Activated CD8-positive, alpha-beta T cell treated with anti-CD3 and anti-CD28 coated beads, Interleukin-2, amount 10 ng/mL, durations not matched to agents 7 days and 5 days (primary cell): ENCODE results near the gene FBXL16. TPM values are rescaled to one million over a fixed set of nuclear protein-coding genes. Genes with fewer than 3 reads are reported as not detected.

ENCODE experiments used
- ATAC-seq: fragments of 150-1000 bp; cut with Tn5 transposase; one replicate; pipeline ENCODE4 v1.10.0; 2021; ENCODE audit warnings: moderate library complexity
- CTCF ChIA-PET: fragments of 350-600 bp; sonication (Branson Sonifier 250); formaldehyde crosslinking; loops from one replicate; lab custom pipeline; 2021; ENCODE audit warnings: antibody characterized with exemption; lab: Charles Lee
- POLR2A ChIA-PET: fragments of 350-600 bp; sonication (Branson Sonifier 250); formaldehyde crosslinking; loops from one replicate; lab custom pipeline; 2021; ENCODE audit warnings: antibody characterized with exemption; lab: Charles Lee
- DNase-seq: peaks from one replicate; pipeline ENCODE4 v3.0.0-alpha.2; 2020
- H3K27ac Mint-ChIP-seq: one replicate; pipeline ENCODE4 v1.8.0; 2021; ENCODE audit warnings: mild to moderate bottlenecking, mixed read lengths
- H3K27me3 Mint-ChIP-seq: one replicate; pipeline ENCODE4 v1.8.0; 2021; ENCODE audit warnings: low read depth, mixed read lengths
- H3K36me3 Mint-ChIP-seq: one replicate; pipeline ENCODE4 v1.8.0; 2021; ENCODE audit warnings: low read depth, mixed read lengths
- H3K4me1 Mint-ChIP-seq: one replicate; pipeline ENCODE4 v1.8.0; 2021; ENCODE audit warnings: low read depth, mixed read lengths
- H3K4me3 Mint-ChIP-seq: one replicate; pipeline ENCODE4 v1.8.0; 2021; ENCODE audit warnings: mild to moderate bottlenecking, mixed read lengths
- H3K9me3 Mint-ChIP-seq: one replicate; pipeline ENCODE4 v1.8.0; 2022; ENCODE audit warnings: mixed read lengths; ENCODE audit not compliant: insufficient read depth
- total RNA-seq, 2 experiments: library from RNA; stranded (reverse); gene quantifications; one replicate each; pipeline ENCODE4 v1.2.3, GENCODE V29; 2021

Gene FBXL16
- total RNA-seq, 2 experiments from 2014 or later: 5.9 to 7.3 TPM

- no peaks in the 10 kb centered on the region for H3K4me1 Mint-ChIP-seq
- H3K9me3 Mint-ChIP-seq: no peaks in the 10 kb centered on the region
- no peaks in the 10 kb centered on the region for H3K27me3 Mint-ChIP-seq
- peak; percentile 34 for ATAC-seq
- peak overlapping the region; percentile 50 for H3K4me3 Mint-ChIP-seq
- CTCF ChIA-PET: interaction anchor here (0.7 to 1.7 kb wide), 4 partner anchors 8 to 61 kb away, joined by 3 to 6 read pairs (median 4); partner anchors contain the start of gene RPUSD1
- peaks cover 2% of the 10 kb centered on the region for H3K36me3 Mint-ChIP-seq
- POLR2A ChIA-PET: interaction anchor here (1.2 kb wide), 1 partner anchor 12 kb away, joined by 5 read pairs; no protein-coding TSS in a partner anchor
- peak; percentile 50 for DNase-seq
- no peak overlapping the region for H3K27ac Mint-ChIP-seq
Observed at GRCh38 chr16:727291-727977, 21.8 kb upstream of the FBXL16 start.

GRCh38 chr16:726438-727290 lies 21.1 kb upstream of the FBXL16 start, which contains the start of the genes CCDC78 and HAGHL:
CCDC78 (minus strand) TSS chr16:726443; CDS start chr16:726367, 76 bp downstream.
HAGHL (plus strand) TSS chr16:727106; CDS start chr16:727510, 404 bp downstream.
- Mint-ChIP-seq H3K9me3 (no peaks in the 10 kb centered on the region), H3K27ac (no peak within 1 kb of the TSS), H3K4me3 (peak within 1 kb of the TSS; percentile 72), H3K36me3 (no peaks in the 10 kb centered on the region), H3K4me1 (no peaks in the 10 kb centered on the region), H3K27me3 (no peaks in the 10 kb centered on the region)
- POLR2A ChIA-PET: no interaction called here
- CTCF ChIA-PET: interaction anchor here (0.7 to 1.1 kb wide), 2 partner anchors 11 kb away, joined by 3 to 4 read pairs; no protein-coding TSS in a partner anchor
- ATAC-seq: peak; percentile 47
- DNase-seq: peak; percentile 71

DNA sequence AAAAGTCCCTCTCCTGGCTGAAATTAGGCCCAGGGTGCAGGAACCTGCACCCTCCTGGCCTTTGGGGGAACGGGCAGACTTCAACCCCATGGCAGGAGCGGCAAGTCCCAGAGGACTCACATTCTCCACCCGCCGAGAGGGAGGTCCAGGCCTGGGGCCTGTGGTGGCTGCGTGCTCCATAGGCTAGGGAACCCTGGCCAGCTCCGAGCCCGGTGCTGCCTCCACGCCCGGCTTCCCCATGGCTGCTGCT lies 20.5 kb upstream of the FBXL16 start:
- Mint-ChIP-seq H3K36me3 (no peaks in the 10 kb centered on the region), H3K27ac (no peak overlapping the region), H3K4me1 (no peaks in the 10 kb centered on the region), H3K9me3 (no peaks in the 10 kb centered on the region), H3K4me3 (no peak overlapping the region), H3K27me3 (no peaks in the 10 kb centered on the region)
- ATAC-seq (no peak), DNase-seq (no peak)
- ChIA-PET POLR2A (no interaction called here), CTCF (interaction anchor here (0.9 to 1.1 kb wide), 3 partner anchors 10 to 13 kb away, joined by 3 to 4 read pairs (median 4); no protein-coding TSS in a partner anchor)

- no peaks in the 10 kb centered on the region for H3K27me3 Mint-ChIP-seq
- H3K4me3 Mint-ChIP-seq: no peak overlapping the region
- no peaks in the 10 kb centered on the region for H3K36me3 Mint-ChIP-seq
- peaks cover under 1% of the 10 kb centered on the region for H3K4me1 Mint-ChIP-seq
- H3K27ac Mint-ChIP-seq: no peak overlapping the region
- ATAC-seq: no peak
- DNase-seq: no peak
- ChIA-PET CTCF (interaction anchor here (0.9 to 1.1 kb wide), 4 partner anchors 10 to 18 kb away, joined by 3 to 4 read pairs (median 4); no protein-coding TSS in a partner anchor), POLR2A (no interaction called here)
- H3K9me3 Mint-ChIP-seq: no peaks in the 10 kb centered on the region
Observed at GRCh38 chr16:725463-726187, 20.0 kb upstream of the FBXL16 start.

- H3K4me1 Mint-ChIP-seq: peaks cover 7% of the 10 kb centered on the region
- no peak overlapping the region for H3K27ac Mint-ChIP-seq
- H3K9me3 Mint-ChIP-seq: no peaks in the 10 kb centered on the region
- no peak for ATAC-seq
- H3K27me3 Mint-ChIP-seq: no peaks in the 10 kb centered on the region
- ChIA-PET CTCF (interaction anchor here (1.0 to 1.1 kb wide), 3 partner anchors 12 to 18 kb away, joined by 3 to 4 read pairs (median 4); no protein-coding TSS in a partner anchor), POLR2A (no interaction called here)
- no peak for DNase-seq
- no peaks in the 10 kb centered on the region for H3K36me3 Mint-ChIP-seq
- no peak overlapping the region for H3K4me3 Mint-ChIP-seq
Observed at GRCh38 chr16:725041-725376, 19.4 kb upstream of the FBXL16 start.

- no peak overlapping the region for H3K27ac Mint-ChIP-seq
- peaks cover 12% of the 10 kb centered on the region for H3K4me1 Mint-ChIP-seq
- CTCF ChIA-PET: interaction anchor here (0.6 to 1.9 kb wide), 3 partner anchors 12 to 20 kb away, joined by 3 to 8 read pairs (median 3); no protein-coding TSS in a partner anchor
- no peaks in the 10 kb centered on the region for H3K27me3 Mint-ChIP-seq
- POLR2A ChIA-PET: interaction anchor here (0.8 to 0.9 kb wide), 2 partner anchors 35 to 60 kb away, joined by 3 to 4 read pairs; partner anchors contain the start of gene WDR24
- no peaks in the 10 kb centered on the region for H3K9me3 Mint-ChIP-seq
- ATAC-seq: no peak
- H3K36me3 Mint-ChIP-seq: no peaks in the 10 kb centered on the region
- H3K4me3 Mint-ChIP-seq: no peak overlapping the region
- DNase-seq: no peak
Observed at GRCh38 chr16:724188-725040, 18.8 kb upstream of the FBXL16 start.

- Mint-ChIP-seq H3K27me3 (no peaks in the 10 kb centered on the region), H3K4me1 (peaks cover 19% of the 10 kb centered on the region), H3K27ac (no peak overlapping the region), H3K4me3 (no peak overlapping the region), H3K9me3 (no peaks in the 10 kb centered on the region), H3K36me3 (no peaks in the 10 kb centered on the region)
- ChIA-PET CTCF (interaction anchor here (1.9 kb wide), 1 partner anchor 11 kb away, joined by 8 read pairs; no protein-coding TSS in a partner anchor), POLR2A (interaction anchor here (0.5 to 0.9 kb wide), 3 partner anchors 34 to 1499 kb away, joined by 3 to 4 read pairs (median 4); partner anchors contain the start of genes E4F1 and WDR24)
- DNase-seq: no peak
- ATAC-seq: no peak
Observed at GRCh38 chr16:723695-724094, 18.1 kb upstream of the FBXL16 start.

GRCh38 chr16:722835-723633 lies 17.4 kb upstream of the FBXL16 start:
- CTCF ChIA-PET: interaction anchor here (1.3 to 1.9 kb wide), 2 partner anchors 10 to 18 kb away, joined by 4 to 8 read pairs; partner anchors contain the start of gene CIAO3
- Mint-ChIP-seq H3K36me3 (no peaks in the 10 kb centered on the region), H3K4me3 (no peak overlapping the region), H3K27me3 (no peaks in the 10 kb centered on the region), H3K27ac (no peak overlapping the region), H3K9me3 (no peaks in the 10 kb centered on the region), H3K4me1 (peaks cover 20% of the 10 kb centered on the region)
- POLR2A ChIA-PET: interaction anchor here (0.5 to 0.6 kb wide), 2 partner anchors 86 to 1500 kb away, joined by 4 read pairs; partner anchors contain the start of gene E4F1
- DNase-seq: no peak
- no peak for ATAC-seq

DNA sequence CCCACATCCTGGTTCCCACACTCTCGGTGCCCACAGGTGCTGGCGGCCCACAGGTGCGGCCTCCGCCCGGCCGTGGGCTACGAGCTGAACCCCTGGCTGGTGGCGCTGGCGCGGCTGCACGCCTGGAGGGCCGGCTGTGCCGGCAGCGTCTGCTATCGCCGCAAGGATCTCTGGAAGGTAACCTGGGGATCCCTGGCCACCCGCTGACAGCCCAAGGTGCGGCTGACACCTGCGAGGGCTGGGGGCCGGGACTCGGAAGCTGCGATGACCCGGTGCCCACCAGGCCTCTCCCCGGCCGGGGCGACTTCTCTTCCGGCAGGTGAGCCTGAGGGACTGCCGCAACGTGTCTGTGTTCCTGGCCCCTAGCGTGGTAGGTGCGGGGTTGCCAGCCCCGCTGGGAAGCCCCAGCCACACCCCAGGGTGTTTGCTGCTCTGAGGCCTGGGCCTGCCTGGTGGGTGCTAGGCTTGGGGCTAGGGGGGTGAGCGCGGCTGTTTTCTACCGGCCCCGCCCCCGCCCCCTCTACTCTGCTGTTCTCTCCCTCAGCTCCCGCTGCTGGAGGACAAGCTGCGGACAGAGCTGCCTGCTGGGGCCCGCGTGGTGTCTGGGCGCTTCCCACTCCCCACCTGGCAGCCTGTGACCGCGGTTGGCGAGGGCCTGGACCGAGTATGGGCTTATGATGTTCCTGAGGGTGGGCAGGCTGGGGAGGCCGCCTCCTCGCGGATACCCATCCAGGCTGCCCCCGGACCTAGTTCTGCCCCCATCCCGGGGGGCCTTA lies 16.4 kb upstream of the FBXL16 start:
- no peak for DNase-seq
- H3K9me3 Mint-ChIP-seq: no peaks in the 10 kb centered on the region
- CTCF ChIA-PET: interaction anchor here (0.9 to 2.5 kb wide), 5 partner anchors 10 to 63 kb away, joined by 3 to 19 read pairs (median 4); partner anchors contain the start of gene CIAO3
- peaks cover 20% of the 10 kb centered on the region for H3K4me1 Mint-ChIP-seq
- no peaks in the 10 kb centered on the region for H3K27me3 Mint-ChIP-seq
- H3K36me3 Mint-ChIP-seq: no peaks in the 10 kb centered on the region
- POLR2A ChIA-PET: interaction anchor here (0.6 to 1.7 kb wide), 6 partner anchors 14 to 277 kb away, joined by 3 to 6 read pairs (median 4); partner anchors contain the start of genes METTL26 and WDR24
- ATAC-seq: no peak
- no peak overlapping the region for H3K4me3 Mint-ChIP-seq
- H3K27ac Mint-ChIP-seq: no peak overlapping the region
